HG03196 (cell line): ENCODE measurements around the gene CACNA1H.

ENCODE experiments used
- ATAC-seq: cut with Tn5 transposase; IDR thresholded peaks from one replicate; pipeline ENCODE4 v1.9.1; 2021; ENCODE audit not compliant: unreplicated experiment

Gene CACNA1H

DNA sequence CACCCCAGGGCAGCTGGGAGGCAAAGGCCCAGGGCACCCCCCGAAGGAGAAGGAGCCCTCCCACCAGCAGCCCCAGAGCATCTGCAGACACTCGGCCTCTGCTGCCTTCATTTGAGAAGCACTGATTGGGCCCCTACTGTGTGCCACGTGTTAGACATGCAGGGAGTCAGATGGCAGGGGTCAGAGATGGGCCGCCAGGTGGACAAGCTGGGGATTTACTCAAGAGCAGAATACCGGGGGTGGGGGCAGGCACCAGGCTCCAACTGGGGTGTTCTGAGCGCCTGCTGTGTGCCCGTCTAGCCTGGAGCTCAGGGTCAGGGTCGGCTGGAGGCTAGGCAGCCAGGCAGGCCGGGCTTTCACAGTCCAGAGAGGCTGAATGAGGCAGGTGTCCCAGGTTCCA is 53.4 kb downstream of the CACNA1H start:
- no peak for ATAC-seq

- ATAC-seq = no peak
Measured at GRCh38 chr16:1206786-1207185, 53.9 kb downstream of the CACNA1H start.

- ATAC-seq = no peak
Measured at GRCh38 chr16:1208239-1208830, 55.4 kb downstream of the CACNA1H start.

GRCh38 chr16:1209081-1209480 is 56.2 kb downstream of the CACNA1H start:
- ATAC-seq = no peak

- ATAC-seq = no peak
Measured at GRCh38 chr16:1210461-1210860, 57.6 kb downstream of the CACNA1H start.

- no peak for ATAC-seq
Measured at GRCh38 chr16:1211451-1212268, 58.8 kb downstream of the CACNA1H start.

- ATAC-seq = no peak
Measured at GRCh38 chr16:1212616-1213194, 59.8 kb downstream of the CACNA1H start.

- ATAC-seq = no peak
Measured at GRCh38 chr16:1213231-1213630, 60.3 kb downstream of the CACNA1H start.

- no peak for ATAC-seq
Measured at GRCh38 chr16:1213796-1214372, 61.0 kb downstream of the CACNA1H start.

- no peak for ATAC-seq
Measured at GRCh38 chr16:1214719-1215118, 61.8 kb downstream of the CACNA1H start.

- ATAC-seq = no peak
Measured at GRCh38 chr16:1215574-1216295, 62.8 kb downstream of the CACNA1H start.

- no peak for ATAC-seq
Measured at GRCh38 chr16:1216296-1216619, 63.4 kb downstream of the CACNA1H start.

GRCh38 chr16:1216681-1217400 is 63.9 kb downstream of the CACNA1H start:
- no peak for ATAC-seq

- ATAC-seq = no peak
Measured at GRCh38 chr16:1217526-1217925, 64.6 kb downstream of the CACNA1H start.

DNA sequence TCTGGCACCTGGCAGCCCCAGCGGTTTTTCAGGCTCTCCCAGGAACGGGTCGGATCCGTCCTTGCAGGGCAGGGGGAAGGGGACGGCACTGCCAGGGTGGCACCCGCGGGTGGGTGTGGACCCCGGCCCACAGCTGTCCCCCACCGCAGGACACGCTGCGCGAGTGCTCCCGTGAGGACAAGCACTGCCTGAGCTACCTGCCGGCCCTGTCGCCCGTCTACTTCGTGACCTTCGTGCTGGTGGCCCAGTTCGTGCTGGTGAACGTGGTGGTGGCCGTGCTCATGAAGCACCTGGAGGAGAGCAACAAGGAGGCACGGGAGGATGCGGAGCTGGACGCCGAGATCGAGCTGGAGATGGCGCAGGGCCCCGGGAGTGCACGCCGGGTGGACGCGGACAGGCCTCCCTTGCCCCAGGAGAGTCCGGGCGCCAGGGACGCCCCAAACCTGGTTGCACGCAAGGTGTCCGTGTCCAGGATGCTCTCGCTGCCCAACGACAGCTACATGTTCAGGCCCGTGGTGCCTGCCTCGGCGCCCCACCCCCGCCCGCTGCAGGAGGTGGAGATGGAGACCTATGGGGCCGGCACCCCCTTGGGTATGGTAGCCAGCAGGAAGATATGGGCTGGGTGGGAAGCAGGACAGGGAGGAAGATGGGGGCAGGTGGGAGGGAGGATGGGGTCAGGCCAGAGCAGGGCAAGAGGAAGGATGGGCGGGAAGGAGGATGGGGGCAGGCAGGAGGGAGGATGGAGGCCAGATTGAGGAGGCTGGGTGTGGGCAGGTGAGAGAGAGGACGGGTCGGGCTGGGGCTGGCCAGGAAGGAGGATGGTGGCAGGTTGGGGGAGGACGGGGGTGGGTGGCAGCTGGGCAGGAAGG is 65.4 kb downstream of the CACNA1H start:
- no peak for ATAC-seq

- ATAC-seq = no peak
Measured at GRCh38 chr16:1218930-1219611, 66.2 kb downstream of the CACNA1H start.

- no peak for ATAC-seq
Measured at GRCh38 chr16:1220098-1220728, 67.3 kb downstream of the CACNA1H start.

- no peak for ATAC-seq
Measured at GRCh38 chr16:1220841-1221627, 68.1 kb downstream of the CACNA1H start.
